C4-2B (cell line): ENCODE results near the gene PRDM5.

ENCODE experiments used
- ZFX ChIP-seq: fragments of 450-650 bp; IDR thresholded peaks from 2 replicates; pipeline ENCODE4 v1.6.1; 2017
- TF ChIP-seq, protein P1 (sequence below): fragments of 450-650 bp; conservative IDR thresholded peaks from 2 replicates; pipeline ENCODE4 v1.5.1; 2017; ENCODE audit warnings: mild to moderate bottlenecking

- TF ChIP-seq, protein P1, sequence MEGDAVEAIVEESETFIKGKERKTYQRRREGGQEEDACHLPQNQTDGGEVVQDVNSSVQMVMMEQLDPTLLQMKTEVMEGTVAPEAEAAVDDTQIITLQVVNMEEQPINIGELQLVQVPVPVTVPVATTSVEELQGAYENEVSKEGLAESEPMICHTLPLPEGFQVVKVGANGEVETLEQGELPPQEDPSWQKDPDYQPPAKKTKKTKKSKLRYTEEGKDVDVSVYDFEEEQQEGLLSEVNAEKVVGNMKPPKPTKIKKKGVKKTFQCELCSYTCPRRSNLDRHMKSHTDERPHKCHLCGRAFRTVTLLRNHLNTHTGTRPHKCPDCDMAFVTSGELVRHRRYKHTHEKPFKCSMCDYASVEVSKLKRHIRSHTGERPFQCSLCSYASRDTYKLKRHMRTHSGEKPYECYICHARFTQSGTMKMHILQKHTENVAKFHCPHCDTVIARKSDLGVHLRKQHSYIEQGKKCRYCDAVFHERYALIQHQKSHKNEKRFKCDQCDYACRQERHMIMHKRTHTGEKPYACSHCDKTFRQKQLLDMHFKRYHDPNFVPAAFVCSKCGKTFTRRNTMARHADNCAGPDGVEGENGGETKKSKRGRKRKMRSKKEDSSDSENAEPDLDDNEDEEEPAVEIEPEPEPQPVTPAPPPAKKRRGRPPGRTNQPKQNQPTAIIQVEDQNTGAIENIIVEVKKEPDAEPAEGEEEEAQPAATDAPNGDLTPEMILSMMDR = no peak
- TF ChIP-seq ZFX = no peak
These were observed 40.7 kb downstream of the PRDM5 start for GRCh38 chr4:120881846-120882245.
